GM18907 (cell line): Measurements from ENCODE around the gene RASGRF2.
A peak's percentile ranks its signal among the peaks of the same experiment; 100 is the strongest.

Experiments
- ATAC-seq: cut with Tn5 transposase; IDR thresholded peaks from one replicate; pipeline ENCODE4 v1.9.1; 2021; ENCODE audit warnings: mild to moderate bottlenecking, moderate library complexity; ENCODE audit not compliant: unreplicated experiment

The RASGRF2 gene

GRCh38 chr5:81164936-81165335, 204.8 kb downstream of the RASGRF2 start:
- ATAC-seq: no peak

GRCh38 chr5:81165493-81166119, 205.4 kb downstream of the RASGRF2 start:
- ATAC-seq: no peak

DNA sequence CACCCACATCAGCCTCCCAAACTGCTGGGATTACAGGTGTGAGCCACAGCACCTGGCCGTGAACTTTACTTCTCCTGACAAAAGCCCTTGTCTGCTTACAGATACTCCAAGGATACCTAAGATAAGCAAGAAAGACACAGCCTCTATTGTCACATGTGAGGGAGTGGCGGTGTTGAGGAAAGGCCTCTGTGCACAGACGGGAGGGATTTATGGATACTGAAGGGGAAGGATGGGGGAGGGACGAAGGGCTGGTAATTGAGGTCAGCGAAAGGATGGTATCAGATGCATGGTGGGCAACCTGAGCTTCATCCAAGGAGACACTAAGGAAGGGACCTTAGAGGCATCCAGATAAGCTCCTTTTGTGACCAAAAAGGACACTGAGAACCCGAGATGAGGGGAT, 206.3 kb downstream of the RASGRF2 start:
- ATAC-seq: no peak

DNA sequence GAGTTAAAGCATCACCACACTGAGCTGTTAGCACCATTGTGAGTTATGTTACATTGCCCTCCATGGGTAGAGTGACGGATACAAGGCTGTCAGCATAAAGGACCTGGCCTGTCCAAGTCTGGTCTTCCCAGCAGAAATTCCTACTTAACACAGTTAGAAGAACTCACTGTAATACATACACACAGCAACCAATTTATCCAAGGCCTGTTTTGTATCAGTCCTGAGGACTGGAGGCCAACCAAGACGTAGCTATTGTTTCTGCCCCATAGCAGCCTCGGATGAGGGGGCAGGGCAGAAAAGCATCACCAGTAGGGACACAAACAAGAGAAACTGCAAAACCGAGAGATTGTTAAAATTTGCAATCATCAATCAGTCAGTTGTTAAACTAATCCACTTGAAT, 206.9 kb downstream of the RASGRF2 start:
- no peak for ATAC-seq

DNA sequence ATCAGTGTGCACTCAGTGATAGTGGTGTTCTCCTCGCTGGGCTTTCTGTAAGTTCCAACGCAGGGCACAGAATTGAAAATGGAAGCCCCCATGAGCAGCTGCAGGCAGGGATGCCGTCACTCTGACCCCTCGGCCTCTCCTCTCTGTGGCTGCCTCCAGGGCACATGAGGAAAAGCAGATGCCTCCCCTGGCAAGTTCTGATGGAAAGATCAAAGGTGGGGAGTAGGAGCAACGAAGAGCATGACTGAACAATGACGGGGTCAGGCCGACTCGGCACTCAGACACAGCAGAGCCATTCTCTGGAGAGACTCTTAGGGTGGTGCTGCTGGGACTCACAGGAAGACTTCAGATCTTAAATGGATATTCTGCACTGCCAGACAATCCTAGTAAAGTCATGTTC, 207.4 kb downstream of the RASGRF2 start:
- no peak for ATAC-seq

DNA sequence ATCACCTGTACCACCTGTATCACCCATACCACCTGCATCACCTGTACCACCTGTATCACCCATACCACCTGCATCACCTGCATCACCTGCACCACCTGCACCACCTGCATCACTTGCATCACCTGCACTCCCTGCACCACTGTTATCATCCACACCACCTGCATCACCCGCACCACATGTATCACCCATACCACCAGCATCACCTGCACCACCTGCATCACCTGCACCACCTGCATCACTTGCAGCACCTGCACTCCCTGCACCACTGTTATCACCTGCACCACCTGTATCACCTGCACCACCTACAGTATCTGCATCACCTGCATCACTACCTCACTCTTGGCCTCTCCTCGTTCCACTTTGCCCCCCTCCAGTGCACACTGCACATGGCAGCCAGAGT, 209.8 kb downstream of the RASGRF2 start:
- no peak for ATAC-seq

GRCh38 chr5:81171769-81172168, 211.6 kb downstream of the RASGRF2 start:
- no peak for ATAC-seq

GRCh38 chr5:81172710-81173109, 212.5 kb downstream of the RASGRF2 start:
- no peak for ATAC-seq

DNA sequence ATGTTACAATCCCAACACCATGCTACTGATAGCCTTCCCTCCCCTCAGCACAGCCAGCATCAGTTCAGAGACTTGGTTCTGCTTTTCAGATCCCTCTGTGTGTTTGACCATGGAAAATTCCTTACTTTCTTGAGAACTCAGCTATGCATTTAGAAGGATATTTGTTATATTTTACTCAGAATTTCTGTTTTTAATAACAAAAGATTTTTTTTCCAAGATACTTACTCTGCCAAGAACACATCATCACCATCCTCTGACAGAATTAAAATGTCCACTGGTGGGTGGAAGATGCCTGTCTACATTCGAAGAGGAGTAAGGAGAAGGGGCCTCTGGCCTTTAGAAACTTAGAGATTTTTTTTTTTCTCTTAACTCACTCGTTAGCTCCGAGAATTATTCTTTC, 216.9 kb downstream of the RASGRF2 start:
- no peak for ATAC-seq

DNA sequence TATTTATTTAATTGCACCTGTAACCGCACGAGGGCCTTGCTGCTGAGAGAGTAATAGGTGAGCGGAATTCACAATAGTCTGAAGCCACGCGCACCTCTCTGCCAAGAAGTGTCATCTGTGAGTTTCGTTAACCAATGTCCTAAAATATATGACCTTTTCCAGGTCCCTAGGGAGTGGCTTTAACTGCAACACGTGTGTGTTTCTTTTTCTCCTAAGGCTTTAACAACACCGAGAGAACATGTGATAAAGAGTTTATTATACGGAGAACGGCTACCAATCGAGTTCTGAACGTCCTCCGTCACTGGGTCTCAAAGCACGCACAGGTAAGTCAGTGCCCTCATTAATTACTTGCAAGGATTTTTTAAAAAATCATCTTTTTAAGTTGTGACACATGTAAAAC, 219.8 kb downstream of the RASGRF2 start:
- ATAC-seq: no peak

GRCh38 chr5:81180780-81181460, 220.8 kb downstream of the RASGRF2 start:
- no peak for ATAC-seq

DNA sequence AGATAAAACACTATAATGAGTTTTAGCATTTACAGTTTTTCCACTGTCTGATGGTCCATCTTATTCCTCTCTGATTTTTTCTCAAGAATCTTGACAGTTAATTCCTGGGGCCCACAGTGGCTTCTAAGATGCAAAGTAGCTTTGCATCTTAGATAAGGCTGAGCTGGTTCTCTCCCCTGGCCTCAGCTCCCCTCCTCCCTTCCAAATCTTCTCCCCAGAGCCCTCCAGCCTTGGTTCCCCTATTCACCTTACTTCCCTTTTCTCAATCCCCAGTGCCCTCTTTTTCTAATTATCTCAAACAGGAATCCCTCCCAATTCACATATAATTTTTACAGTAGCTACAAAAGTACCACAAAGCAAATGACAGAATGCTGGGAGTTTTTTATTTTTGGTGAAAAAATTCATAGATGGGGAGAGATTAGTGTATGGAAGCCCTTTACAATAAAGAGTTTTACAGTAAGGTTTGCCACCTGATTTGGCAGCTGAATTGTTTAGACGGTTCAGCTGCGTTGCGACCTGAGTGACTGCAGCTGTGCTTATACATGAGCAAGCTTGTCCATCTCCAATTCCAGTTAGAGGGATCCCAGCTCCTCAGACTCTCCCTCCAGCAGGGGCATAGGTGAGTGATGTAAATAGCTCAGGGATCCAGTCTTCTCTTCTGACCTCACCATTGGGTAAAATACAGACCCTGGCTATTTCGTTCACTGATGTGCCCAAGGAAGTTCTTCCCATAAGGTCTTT, 221.6 kb downstream of the RASGRF2 start:
- ATAC-seq: no peak

DNA sequence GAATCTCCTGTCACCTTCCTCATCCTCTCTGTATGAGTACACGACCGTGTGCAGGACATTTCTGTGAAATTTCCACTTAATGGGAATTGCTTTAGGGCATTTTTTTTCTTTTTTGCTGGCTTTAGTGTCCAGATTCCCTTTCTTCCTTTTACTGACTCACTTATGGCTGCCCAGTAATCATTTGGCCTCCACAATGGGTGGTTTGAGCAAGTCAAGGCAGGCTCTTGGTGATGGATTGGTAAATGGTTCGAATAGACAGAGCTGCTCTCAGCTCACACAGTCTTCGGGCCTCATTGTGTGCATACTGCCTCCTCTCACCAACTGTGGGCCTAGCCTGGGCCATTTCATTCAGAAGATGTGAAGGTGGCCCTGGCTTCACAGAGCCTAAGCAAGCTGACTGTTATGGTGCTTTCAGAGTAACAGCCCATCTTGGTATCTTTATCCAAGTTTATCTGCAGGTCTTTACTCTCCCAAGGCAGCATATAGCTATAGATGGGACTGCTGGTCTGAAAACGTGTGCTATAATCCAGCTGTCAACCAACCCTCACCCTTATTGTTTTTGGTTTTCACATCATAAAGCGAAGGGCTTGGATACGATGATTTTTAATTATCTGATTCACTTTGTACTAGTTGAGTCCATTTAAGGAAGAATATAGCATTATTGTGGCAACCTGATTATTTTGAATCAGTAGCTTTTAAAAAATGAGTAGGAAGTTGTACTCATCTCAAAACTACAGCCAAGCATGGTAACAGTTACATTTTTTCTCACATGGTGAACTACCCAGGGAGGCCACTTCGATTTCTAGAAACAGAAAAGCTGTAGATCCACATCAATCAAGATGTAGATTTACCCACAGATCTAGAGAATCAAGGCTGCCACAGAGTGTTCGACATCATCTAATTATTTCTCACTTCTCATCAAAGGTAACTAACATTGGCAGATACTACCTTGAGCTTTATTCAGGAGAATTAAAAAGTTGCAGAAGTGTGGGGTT, 222.5 kb downstream of the RASGRF2 start:
- no peak for ATAC-seq

DNA sequence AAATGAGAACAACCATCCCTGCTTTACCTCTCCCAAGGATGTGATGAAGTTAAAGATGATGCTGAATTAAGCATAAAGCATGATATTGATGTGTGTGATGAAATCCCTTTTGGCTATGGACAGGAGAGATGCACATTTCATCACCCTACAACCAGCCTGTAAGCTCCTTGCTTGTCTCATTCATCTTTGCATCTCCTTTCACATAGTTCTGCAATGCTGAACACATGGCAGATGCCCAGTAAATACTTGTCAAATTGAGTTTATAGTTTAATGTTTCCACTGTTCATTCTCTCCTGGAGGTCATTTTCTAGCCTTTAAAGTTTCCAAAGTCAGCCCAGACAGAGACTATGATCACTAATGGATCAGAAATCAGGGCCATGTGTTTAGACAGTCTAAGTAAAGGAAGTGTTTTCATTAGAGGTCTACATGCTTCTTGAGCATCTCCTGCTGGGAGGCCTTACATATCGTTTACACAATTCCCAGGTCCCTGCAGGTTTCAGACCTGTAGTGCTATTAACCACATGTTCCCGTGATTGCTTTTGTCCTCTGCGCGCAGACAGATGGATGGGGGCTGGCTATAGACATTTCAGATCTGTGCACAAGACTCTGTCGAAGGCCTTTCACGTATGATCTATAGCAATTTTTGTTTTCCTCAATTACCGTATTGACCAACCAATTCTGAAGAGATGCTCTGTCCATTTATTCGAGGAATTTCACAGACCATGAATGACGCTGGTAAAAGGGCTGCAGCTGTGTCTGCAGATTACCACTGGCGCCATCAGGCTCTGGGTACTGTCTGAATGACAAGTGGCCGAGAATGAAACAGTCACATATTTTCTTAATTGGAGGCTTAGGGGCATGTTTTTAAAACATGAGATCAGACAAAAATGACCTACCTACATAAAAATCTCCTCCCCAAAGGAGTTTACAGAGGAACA, 223.9 kb downstream of the RASGRF2 start:
- no peak for ATAC-seq

- no peak for ATAC-seq
Measured at GRCh38 chr5:81184749-81185110, 224.6 kb downstream of the RASGRF2 start.

DNA sequence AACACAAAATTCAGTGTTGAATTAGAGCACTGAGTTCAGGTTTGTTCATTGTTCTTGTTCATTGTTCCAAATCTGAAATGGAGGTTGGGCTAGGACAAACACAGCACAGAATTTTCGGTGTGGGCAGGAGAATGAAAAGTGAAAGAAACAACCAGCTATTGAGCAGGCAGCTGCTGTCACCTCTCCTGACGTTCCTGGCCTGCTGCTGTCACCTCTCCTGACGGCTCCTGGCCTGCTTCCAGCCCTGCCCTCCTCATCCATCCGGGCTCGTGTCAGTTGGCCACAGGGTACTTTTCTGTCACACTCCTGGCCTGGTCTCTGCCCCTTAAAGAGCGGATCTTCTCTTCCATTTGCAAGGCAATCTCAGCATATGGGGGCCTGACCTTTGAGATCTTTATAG, 227.7 kb downstream of the RASGRF2 start:
- ATAC-seq: peak; percentile 60

- no peak for ATAC-seq
Measured at GRCh38 chr5:81188962-81189361, 228.8 kb downstream of the RASGRF2 start.

DNA sequence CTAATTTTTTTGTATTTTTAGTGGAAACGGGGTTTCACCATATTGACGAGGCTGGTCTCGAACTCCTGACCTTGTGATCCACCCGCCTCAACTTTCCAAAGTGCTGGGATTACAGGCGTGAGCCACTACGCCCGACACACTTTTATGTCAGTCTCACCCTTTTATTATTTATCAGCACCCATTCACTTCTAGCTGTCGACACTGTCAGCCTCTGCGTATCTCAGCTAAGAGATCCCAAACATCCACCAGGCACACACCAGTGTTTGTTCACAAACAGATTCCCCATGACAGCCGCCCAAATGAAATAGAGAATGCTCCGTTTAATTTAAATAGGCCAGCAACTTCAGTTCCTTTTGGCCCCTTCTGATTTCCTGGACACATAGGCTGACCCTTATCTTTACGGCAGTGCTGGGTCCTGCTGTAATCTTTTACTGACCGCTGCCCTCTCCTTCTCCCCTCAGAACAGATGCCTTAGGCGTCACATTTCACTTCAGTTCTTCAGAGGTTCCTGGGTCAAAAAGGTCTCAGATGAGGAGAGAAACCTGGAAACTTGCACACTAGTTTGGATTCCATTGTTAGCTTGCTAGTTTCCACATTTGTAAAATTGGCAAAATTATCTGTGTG, 229.8 kb downstream of the RASGRF2 start:
- ATAC-seq: no peak

DNA sequence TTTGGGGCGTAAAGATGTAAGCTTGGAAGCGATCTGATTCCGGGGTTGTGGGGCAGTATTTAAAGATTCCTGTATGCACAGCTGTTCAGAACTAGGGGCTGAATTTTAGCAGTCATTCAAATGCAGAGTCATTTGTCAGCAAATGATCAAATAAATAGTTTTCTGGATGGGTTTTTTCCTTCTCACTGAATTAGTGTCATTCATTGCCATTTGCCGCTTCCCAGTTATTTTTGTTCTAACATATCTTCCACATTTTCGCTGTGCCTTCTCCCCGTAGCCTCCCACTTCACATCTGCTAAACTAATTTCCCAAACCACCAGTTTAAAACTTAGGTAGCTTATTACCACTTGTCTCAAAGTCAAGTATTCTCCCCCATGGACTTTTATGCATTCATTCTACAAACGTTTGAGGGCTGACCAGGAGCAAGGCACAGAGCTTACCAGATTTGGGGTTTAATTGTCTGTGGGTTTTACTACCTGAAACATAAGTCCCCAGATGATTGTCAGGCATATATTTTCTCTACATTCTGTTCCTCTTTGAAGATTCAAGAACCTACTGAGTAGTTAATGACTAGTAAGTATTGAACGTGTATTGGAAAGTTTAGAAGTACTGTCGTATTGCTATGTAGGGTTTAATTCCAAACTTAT, 231.7 kb downstream of the RASGRF2 start:
- ATAC-seq: no peak
